ENCODE results near the gene SHISA9. TPM values are rescaled to one million over a fixed set of nuclear protein-coding genes. Genes with fewer than 3 reads are reported as not detected.

The SHISA9 gene
- total RNA-seq, 4 donors from 2014 or later, result 0.19 TPM; not detected in 3

GRCh38 chr16:13123991-13124390, 222.6 kb downstream of the SHISA9 start:
- no peaks in the 10 kb centered on the region for H3K4me1 ChIP-seq
- no peak for DNase-seq
- no peak overlapping the region for H3K4me3 ChIP-seq
- H3K36me3 ChIP-seq, result no peaks in the 10 kb centered on the region
- peaks cover 0 to 7% (median 0%) of the 10 kb centered on the region in 4 donors for H3K27me3 ChIP-seq
- H3K9me3 ChIP-seq, result no peaks in the 10 kb centered on the region
- 90 to 95% methylated on average over 3 of the region's 3 CpGs for WGBS, 2 donors
- TF ChIP-seq POLR2A (IDR thresholded peaks at IDR 0.05), result no peak
- intact Hi-C loops (cut with DNase I), result no loop called here
- no peak overlapping the region for H3K27ac ChIP-seq

GRCh38 chr16:13127144-13127543, 225.7 kb downstream of the SHISA9 start:
- TF ChIP-seq POLR2A (IDR thresholded peaks at IDR 0.05), result no peak
- no peak for TF ChIP-seq CTCF (IDR thresholded peaks at IDR 0.05)
- Histone ChIP-seq H3K9me3 (no peaks in the 10 kb centered on the region), H3K27ac (no peak overlapping the region), H3K4me3 (no peak overlapping the region), H3K27me3 (peaks cover 0 to 7% (median 0%) of the 10 kb centered on the region in 4 donors), H3K36me3 (no peaks in the 10 kb centered on the region), H3K4me1 (no peaks in the 10 kb centered on the region)
- intact Hi-C loops (cut with DNase I), result no loop called here
- no peak for DNase-seq
- 60 to 65% methylated on average over 2 of the region's 2 CpGs for WGBS, 2 donors

GRCh38 chr16:13130586-13130985, 229.2 kb downstream of the SHISA9 start:
- Histone ChIP-seq H3K4me1 (no peaks in the 10 kb centered on the region), H3K9me3 (peaks cover 0 to 8% (median 0%) of the 10 kb centered on the region in 3 donors), H3K36me3 (no peaks in the 10 kb centered on the region), H3K4me3 (no peak overlapping the region), H3K27me3 (peaks cover 0 to 7% (median 0%) of the 10 kb centered on the region in 4 donors), H3K27ac (no peak overlapping the region)
- intact Hi-C loops (cut with DNase I), result no loop called here
- no peak for DNase-seq
- TF ChIP-seq CTCF (IDR thresholded peaks at IDR 0.05) (no peak), POLR2A (IDR thresholded peaks at IDR 0.05) (no peak)
- 45 to 70% methylated on average over 1 of the region's 1 CpG for WGBS, 2 donors

GRCh38 chr16:13134836-13135235, 233.4 kb downstream of the SHISA9 start:
- Histone ChIP-seq H3K4me1 (no peaks in the 10 kb centered on the region), H3K27me3 (no peaks in the 10 kb centered on the region), H3K9me3 (peaks cover 0 to 8% (median 0%) of the 10 kb centered on the region in 3 donors), H3K36me3 (no peaks in the 10 kb centered on the region), H3K4me3 (no peak overlapping the region), H3K27ac (no peak overlapping the region)
- intact Hi-C loops (cut with DNase I), result no loop called here
- 100% methylated on average over 1 of the region's 1 CpG; no CpG with 5 or more reads in 1 of the 2 donors for WGBS, 2 donors
- TF ChIP-seq CTCF (IDR thresholded peaks at IDR 0.05) (no peak), POLR2A (IDR thresholded peaks at IDR 0.05) (no peak)
- no peak for DNase-seq

- Histone ChIP-seq H3K4me3 (no peak overlapping the region), H3K27ac (no peak overlapping the region), H3K36me3 (no peaks in the 10 kb centered on the region), H3K9me3 (peaks cover 0 to 8% (median 0%) of the 10 kb centered on the region in 3 donors), H3K27me3 (no peaks in the 10 kb centered on the region), H3K4me1 (no peaks in the 10 kb centered on the region)
- intact Hi-C loops (cut with DNase I), result no loop called here
- TF ChIP-seq CTCF (IDR thresholded peaks at IDR 0.05) (no peak), POLR2A (IDR thresholded peaks at IDR 0.05) (no peak)
- WGBS, 2 donors, result 9 to 28% methylated on average over 3 of the region's 3 CpGs
- no peak for DNase-seq
These were observed 235.5 kb downstream of the SHISA9 start for GRCh38 chr16:13136901-13137300.

- H3K27ac ChIP-seq, result no peak overlapping the region
- no peak for TF ChIP-seq POLR2A (IDR thresholded peaks at IDR 0.05)
- no peak overlapping the region for H3K4me3 ChIP-seq
- WGBS, 2 donors, result 25 to 33% methylated on average over 2 of the region's 2 CpGs
- peaks cover 0 to 8% (median 0%) of the 10 kb centered on the region in 3 donors for H3K9me3 ChIP-seq
- no peaks in the 10 kb centered on the region for H3K4me1 ChIP-seq
- DNase-seq, result no peak
- no peaks in the 10 kb centered on the region for H3K27me3 ChIP-seq
- no peaks in the 10 kb centered on the region for H3K36me3 ChIP-seq
- intact Hi-C loops (cut with DNase I), result no loop called here
These were observed 237.1 kb downstream of the SHISA9 start for GRCh38 chr16:13138528-13138927.
